ENCODE results near the gene ISG15.

DNA sequence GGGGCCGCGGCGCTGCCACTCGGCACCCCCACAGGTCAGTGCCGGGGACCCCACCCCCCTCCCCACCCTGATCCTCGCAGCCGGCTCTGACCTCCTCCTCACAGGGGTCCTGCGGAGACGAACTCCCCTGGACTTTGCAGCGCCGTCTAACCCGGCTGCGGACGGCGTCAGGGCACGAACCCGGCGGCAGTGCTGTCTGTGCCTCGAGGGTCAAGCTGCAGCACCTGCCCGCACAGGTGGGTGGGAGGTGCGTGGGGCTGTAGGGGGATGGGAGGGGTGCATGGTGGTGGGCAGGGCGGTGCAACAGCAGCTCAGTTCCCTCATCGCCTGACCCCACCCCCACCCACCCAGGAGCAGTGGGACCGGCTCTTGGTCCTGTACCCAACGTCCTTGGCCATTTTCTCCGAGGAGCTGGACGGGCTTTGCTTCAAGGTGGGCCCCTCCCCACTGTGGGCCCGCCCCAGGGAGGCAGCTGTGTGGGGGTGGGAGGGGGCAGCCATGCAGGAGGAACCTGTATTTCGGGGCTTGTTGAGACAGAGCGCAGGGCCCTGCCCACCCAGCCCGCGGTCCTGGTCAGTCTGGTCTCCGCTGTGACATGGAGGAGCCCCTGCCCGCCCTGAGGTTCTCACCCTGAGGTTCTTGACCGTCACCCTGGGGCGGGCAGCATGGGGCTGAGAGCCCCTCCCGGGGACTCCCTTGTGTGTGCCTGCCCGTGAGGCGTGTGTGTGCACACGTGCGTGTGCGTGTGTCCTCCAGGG is 42.1 kb upstream of the ISG15 start:
- TF ChIP-seq CTCF (IDR thresholded peaks at IDR 0.05) = no peak
- no peak for TF ChIP-seq POLR2A (IDR thresholded peaks at IDR 0.05)

Measured in body of pancreas (tissue), 4 donors.